Liver (tissue), 5 donors: ENCODE results near the gene LMBRD1. TPM values are rescaled to one million over a fixed set of nuclear protein-coding genes. Genes with fewer than 3 reads are reported as not detected.

Source experiments
- GABPA ChIP-seq, 2 donors: IDR thresholded peaks in 1 of 2; conservative IDR thresholded peaks in 1 of 2; 2 replicates each; pipeline ENCODE4 v1.6.1; 2016; ENCODE audit warnings: antibody characterized with exemption in 2 of 2, mild to moderate bottlenecking in 1 of 2, moderate library complexity in 1 of 2
- RXRA ChIP-seq, 2 donors: IDR thresholded peaks; 2 replicates each; pipeline ENCODE4 v1.6.1; 2017 to 2018; ENCODE audit warnings: antibody characterized with exemption in 2 of 2, mild to moderate bottlenecking in 1 of 2
- TAF1 ChIP-seq: conservative IDR thresholded peaks from 2 replicates; pipeline ENCODE4 v1.6.1; 2016; ENCODE audit warnings: antibody characterized with exemption, mild to moderate bottlenecking
- YY1 ChIP-seq: IDR thresholded peaks from 2 replicates; pipeline ENCODE4 v1.6.1; 2016; ENCODE audit warnings: antibody characterized with exemption, mild to moderate bottlenecking
- polyA plus RNA-seq, 2 donors: library from polyadenylated mRNA; stranded (reverse) in 1 of 2; unstranded in 1 of 2; fragments of 200-250 nt in 1 of 2; fragments of >200 nt in 1 of 2; fragmentation: Nextera tagmentation in 1 of 2; extraction: Ambion mirVana in 1 of 2; gene quantifications; one replicate each; pipeline versions ENCODE4 v1.2.1 to v1.2.3, GENCODE V29; 2013 to 2015
- total RNA-seq, 2 donors: library from RNA; depleted of rRNA; stranded (reverse); fragments of >200 nt; gene quantifications; one replicate each; pipeline ENCODE4 v1.2.3, GENCODE V29; 2014
- TF ChIP-seq, protein P1 (sequence below): IDR thresholded peaks from 2 replicates; pipeline ENCODE4 v1.6.1; 2016; ENCODE audit warnings: antibody characterized with exemption, mild to moderate bottlenecking
- donor health status: healthy.
- donor health status: healthy.
- donor health status: healthy.

Gene LMBRD1
- total and polyA plus RNA-seq, 4 donors: 33.2 to 54.5 (median 43.3) TPM

DNA sequence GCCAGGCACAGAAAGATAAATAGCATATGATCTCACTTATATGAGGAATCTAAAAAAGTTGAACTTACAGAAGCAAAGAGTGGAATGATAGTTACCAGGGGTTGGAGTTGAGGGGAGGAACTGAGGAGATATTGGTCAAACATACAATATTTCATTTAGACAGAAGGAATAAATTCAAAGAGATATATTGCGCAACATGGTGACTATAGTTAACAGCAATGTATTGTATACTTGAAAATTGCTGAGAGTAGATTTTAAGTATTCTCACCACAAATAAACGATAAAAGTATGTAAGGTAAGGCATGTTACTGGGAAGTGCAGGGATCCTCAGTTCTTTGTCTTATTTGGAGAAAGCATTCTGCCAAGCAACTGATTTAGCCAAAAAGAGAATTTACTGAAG lies 171.9 kb downstream of the LMBRD1 start (continued):
- TF ChIP-seq, protein P1, sequence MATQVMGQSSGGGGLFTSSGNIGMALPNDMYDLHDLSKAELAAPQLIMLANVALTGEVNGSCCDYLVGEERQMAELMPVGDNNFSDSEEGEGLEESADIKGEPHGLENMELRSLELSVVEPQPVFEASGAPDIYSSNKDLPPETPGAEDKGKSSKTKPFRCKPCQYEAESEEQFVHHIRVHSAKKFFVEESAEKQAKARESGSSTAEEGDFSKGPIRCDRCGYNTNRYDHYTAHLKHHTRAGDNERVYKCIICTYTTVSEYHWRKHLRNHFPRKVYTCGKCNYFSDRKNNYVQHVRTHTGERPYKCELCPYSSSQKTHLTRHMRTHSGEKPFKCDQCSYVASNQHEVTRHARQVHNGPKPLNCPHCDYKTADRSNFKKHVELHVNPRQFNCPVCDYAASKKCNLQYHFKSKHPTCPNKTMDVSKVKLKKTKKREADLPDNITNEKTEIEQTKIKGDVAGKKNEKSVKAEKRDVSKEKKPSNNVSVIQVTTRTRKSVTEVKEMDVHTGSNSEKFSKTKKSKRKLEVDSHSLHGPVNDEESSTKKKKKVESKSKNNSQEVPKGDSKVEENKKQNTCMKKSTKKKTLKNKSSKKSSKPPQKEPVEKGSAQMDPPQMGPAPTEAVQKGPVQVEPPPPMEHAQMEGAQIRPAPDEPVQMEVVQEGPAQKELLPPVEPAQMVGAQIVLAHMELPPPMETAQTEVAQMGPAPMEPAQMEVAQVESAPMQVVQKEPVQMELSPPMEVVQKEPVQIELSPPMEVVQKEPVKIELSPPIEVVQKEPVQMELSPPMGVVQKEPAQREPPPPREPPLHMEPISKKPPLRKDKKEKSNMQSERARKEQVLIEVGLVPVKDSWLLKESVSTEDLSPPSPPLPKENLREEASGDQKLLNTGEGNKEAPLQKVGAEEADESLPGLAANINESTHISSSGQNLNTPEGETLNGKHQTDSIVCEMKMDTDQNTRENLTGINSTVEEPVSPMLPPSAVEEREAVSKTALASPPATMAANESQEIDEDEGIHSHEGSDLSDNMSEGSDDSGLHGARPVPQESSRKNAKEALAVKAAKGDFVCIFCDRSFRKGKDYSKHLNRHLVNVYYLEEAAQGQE: no peak
- TF ChIP-seq RXRA (IDR thresholded peaks at IDR 0.05) (no peak), TAF1 (no peak), GABPA (IDR thresholded peaks at IDR 0.05 in 1 of 2, conservative IDR thresholded peaks at IDR 0.05 in 1 of 2) (no peak), YY1 (no peak)

Other genes starting within 250 kb of the LMBRD1 start
- gene COL19A1, start 69.5 kb upstream of the LMBRD1 start, total RNA-seq: under 1 TPM; 0.25 to 0.51 TPM
- not detected for gene COL19A1, start 69.5 kb upstream of the LMBRD1 start, polyA plus RNA-seq